Peyer's patch (tissue), 4 donors: ENCODE data around the gene JPT1. TPM values are rescaled to one million over a fixed set of nuclear protein-coding genes. Genes with fewer than 3 reads are reported as not detected.
A peak's percentile ranks its signal among the peaks of the same experiment; 100 is the strongest.
"Not testable (repeated sequence)": the region's sequence is repeated elsewhere in the genome, so short reads cannot be mapped to it uniquely, and the experiment has no call there.

Experiments used
- DNase-seq, 3 donors: peaks; one replicate each; pipeline ENCODE4 v3.0.0-alpha.2; 2017 to 2019
- H3K27ac ChIP-seq, 4 donors: fragments of 200-600 bp; sonication (generic); one replicate each; pipeline ENCODE4 v1.5.1; 2016 to 2019
- H3K27me3 ChIP-seq, 2 donors: fragments of 200-600 bp; sonication (generic); one replicate each; pipeline ENCODE4 v1.5.1; 2019
- H3K36me3 ChIP-seq, 3 donors: fragments of 200-600 bp; sonication (generic); one replicate each; pipeline ENCODE4 v1.5.1; 2016 to 2019
- H3K4me1 ChIP-seq, 4 donors: fragments of 200-600 bp; sonication (generic); one replicate each; pipeline ENCODE4 v1.5.1; 2016 to 2019
- H3K4me3 ChIP-seq, 4 donors: fragments of 200-600 bp; sonication (generic); 1 replicate in 3 of 4; 2 replicates in 1 of 4; pipeline ENCODE4 v1.5.1; 2016 to 2019; ENCODE audit warnings: mild to moderate bottlenecking in 1 of 4
- H3K9me3 ChIP-seq, 4 donors: fragments of 200-600 bp; sonication (generic); one replicate each; pipeline ENCODE4 v1.5.1; 2016 to 2019; ENCODE audit warnings: mild to moderate bottlenecking in 1 of 4
- POLR2A ChIP-seq, 2 donors: fragments of 450-650 bp; IDR thresholded peaks; one replicate each; pipeline ENCODE4 v1.5.1; 2017; ENCODE audit warnings: antibody characterized with exemption in 2 of 2, mild to moderate bottlenecking in 2 of 2, moderate library complexity in 2 of 2
- total RNA-seq, 4 donors: library from RNA; depleted of rRNA; stranded (reverse); fragments of >200 nt; gene quantifications; one replicate each; pipeline ENCODE4 v1.1.0, GENCODE V29; 2016
- TF ChIP-seq, protein P1 (sequence below), 6 experiments: fragments of 450-650 bp in 4 of 6; fragments of 200-600 bp in 2 of 6; sonication (generic) in 1 of 6; IDR thresholded peaks; one replicate each; pipeline ENCODE4 v1.5.1; 2017 to 2019; ENCODE audit warnings: antibody characterized with exemption in 6 of 6, mild to moderate bottlenecking in 3 of 6, moderate library complexity in 1 of 6

The JPT1 gene
- total RNA-seq, 4 donors from 2014 or later, result 132 to 261 (median 202) TPM

DNA sequence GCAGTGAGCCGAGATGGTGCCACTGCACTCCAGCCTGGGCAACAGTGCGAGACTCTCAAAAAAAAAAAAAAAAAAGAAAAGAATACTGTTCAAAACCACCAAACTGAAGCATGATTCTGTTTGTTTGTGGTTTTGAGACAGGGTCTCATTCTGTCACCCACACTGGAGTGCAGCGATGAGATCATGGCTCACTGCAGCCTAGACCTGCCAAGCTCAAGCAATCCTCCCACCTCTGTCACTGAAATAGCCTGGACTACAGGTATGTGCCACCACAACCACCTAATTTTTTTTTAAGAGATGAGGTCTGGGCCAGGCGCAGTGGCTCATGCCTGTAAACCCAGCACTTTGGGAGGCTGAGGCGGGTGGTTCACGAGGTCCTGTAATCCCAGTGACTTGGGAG lies 24.1 kb upstream of the JPT1 start:
- no peak overlapping the region for H3K4me3 ChIP-seq
- peaks cover 3 to 20% (median 4%) of the 10 kb centered on the region in 4 donors for H3K4me1 ChIP-seq
- TF ChIP-seq, protein P1, sequence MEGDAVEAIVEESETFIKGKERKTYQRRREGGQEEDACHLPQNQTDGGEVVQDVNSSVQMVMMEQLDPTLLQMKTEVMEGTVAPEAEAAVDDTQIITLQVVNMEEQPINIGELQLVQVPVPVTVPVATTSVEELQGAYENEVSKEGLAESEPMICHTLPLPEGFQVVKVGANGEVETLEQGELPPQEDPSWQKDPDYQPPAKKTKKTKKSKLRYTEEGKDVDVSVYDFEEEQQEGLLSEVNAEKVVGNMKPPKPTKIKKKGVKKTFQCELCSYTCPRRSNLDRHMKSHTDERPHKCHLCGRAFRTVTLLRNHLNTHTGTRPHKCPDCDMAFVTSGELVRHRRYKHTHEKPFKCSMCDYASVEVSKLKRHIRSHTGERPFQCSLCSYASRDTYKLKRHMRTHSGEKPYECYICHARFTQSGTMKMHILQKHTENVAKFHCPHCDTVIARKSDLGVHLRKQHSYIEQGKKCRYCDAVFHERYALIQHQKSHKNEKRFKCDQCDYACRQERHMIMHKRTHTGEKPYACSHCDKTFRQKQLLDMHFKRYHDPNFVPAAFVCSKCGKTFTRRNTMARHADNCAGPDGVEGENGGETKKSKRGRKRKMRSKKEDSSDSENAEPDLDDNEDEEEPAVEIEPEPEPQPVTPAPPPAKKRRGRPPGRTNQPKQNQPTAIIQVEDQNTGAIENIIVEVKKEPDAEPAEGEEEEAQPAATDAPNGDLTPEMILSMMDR (IDR thresholded peaks at IDR 0.05), result no peak
- TF ChIP-seq POLR2A (IDR thresholded peaks at IDR 0.05), result no peak
- H3K27ac ChIP-seq, result no peak overlapping the region
- no peaks in the 10 kb centered on the region for H3K27me3 ChIP-seq
- H3K9me3 ChIP-seq, result no peaks in the 10 kb centered on the region
- no peak for DNase-seq
- peaks cover 0 to 59% (median 0%) of the 10 kb centered on the region in 3 donors for H3K36me3 ChIP-seq

- Histone ChIP-seq H3K27ac (no peak overlapping the region), H3K9me3 (no peaks in the 10 kb centered on the region), H3K36me3 (peaks cover 0 to 72% (median 0%) of the 10 kb centered on the region in 3 donors), H3K4me3 (no peak overlapping the region), H3K27me3 (no peaks in the 10 kb centered on the region), H3K4me1 (peaks cover 0 to 20% (median 1%) of the 10 kb centered on the region in 4 donors)
- no peak for TF ChIP-seq POLR2A (IDR thresholded peaks at IDR 0.05)
- TF ChIP-seq, protein P1 (IDR thresholded peaks at IDR 0.05), result no peak
- DNase-seq, result no peak
Measured at GRCh38 chr17:75176625-75177024, 22.3 kb upstream of the JPT1 start.

DNA sequence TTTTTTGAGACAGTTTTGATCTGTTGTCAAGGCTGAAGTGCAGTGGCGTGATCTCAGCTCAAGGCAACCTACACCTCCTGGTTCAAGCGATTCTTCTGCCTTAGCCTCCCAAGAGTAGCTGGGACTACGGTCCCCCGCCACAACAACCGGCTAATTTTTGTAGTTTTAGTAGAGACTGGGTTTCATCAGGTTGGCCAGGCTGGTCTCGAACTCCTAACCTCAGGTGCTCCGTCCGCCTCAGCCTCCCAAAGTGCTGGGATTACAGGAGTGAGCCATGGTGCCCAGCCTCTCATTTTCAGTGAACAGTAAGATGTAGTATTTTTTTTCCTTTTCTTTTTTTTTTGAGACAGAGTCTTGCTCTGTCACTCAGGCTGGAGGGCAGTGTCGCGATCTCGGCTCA lies 20.7 kb upstream of the JPT1 start:
- Histone ChIP-seq H3K4me1 (peaks cover 0 to 6% (median 0%) of the 10 kb centered on the region in 4 donors), H3K27ac (no peak overlapping the region), H3K27me3 (no peaks in the 10 kb centered on the region), H3K9me3 (no peaks in the 10 kb centered on the region), H3K36me3 (peaks cover 0 to 78% (median 0%) of the 10 kb centered on the region in 3 donors), H3K4me3 (no peak overlapping the region)
- no peak for DNase-seq
- TF ChIP-seq POLR2A (IDR thresholded peaks at IDR 0.05), result no peak
- TF ChIP-seq, protein P1 (IDR thresholded peaks at IDR 0.05), result no peak

GRCh38 chr17:75173526-75173925 lies 19.2 kb upstream of the JPT1 start:
- Histone ChIP-seq H3K36me3 (peaks cover 0 to 78% (median 0%) of the 10 kb centered on the region in 3 donors), H3K27me3 (no peaks in the 10 kb centered on the region), H3K4me1 (no peaks in the 10 kb centered on the region), H3K27ac (no peak overlapping the region), H3K9me3 (no peaks in the 10 kb centered on the region), H3K4me3 (no peak overlapping the region)
- TF ChIP-seq POLR2A (IDR thresholded peaks at IDR 0.05), result no peak
- TF ChIP-seq, protein P1 (IDR thresholded peaks at IDR 0.05), result no peak
- no peak for DNase-seq

DNA sequence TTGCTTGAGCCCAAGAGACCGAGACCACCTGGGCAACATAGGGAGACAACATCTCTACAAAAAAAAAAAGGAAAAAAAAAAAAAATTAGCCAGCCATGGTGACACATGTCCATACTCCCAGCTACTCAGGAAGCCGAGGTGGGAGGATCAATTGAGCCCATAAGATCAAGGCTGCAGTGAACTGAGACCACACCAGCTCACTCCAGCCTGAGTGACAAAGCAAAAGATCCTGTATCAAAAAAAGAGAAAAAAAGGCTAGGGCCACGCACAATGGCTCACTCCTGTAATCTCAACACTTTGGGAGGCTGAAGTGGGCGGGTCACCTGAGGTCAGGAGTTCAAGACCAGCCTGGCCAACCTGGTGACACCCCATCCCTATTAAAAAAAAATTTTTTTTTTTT lies 14.7 kb upstream of the JPT1 start:
- no peak overlapping the region for H3K27ac ChIP-seq
- TF ChIP-seq POLR2A (IDR thresholded peaks at IDR 0.05), result no peak
- TF ChIP-seq, protein P1 (IDR thresholded peaks at IDR 0.05), result no peak
- no peak for DNase-seq
- H3K27me3 ChIP-seq, result no peaks in the 10 kb centered on the region
- no peak overlapping the region for H3K4me3 ChIP-seq
- H3K36me3 ChIP-seq, result peaks cover 0 to 70% (median 0%) of the 10 kb centered on the region in 3 donors
- H3K9me3 ChIP-seq, result no peaks in the 10 kb centered on the region
- no peaks in the 10 kb centered on the region for H3K4me1 ChIP-seq

DNA sequence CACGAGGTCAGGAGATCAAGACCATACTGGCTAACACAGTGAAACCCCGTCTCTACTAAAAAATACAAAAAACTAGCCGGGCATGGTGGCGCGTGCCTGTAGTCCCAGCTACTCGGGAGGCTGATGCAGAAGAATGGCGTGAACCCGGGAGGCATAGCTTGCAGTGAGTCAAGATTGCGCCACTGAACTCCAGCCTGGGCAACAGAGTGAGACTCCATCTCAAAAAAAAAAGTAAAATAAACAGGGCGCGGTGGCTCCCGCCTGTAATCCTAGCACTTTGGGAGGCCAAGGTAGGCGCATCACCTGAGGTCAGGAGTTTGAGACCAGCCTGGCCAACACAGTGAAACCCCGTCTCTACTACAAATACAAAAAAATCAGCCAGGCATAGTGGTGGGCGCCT lies 10.3 kb upstream of the JPT1 start:
- H3K9me3 ChIP-seq, H3K4me1 ChIP-seq, H3K4me3 ChIP-seq, H3K27me3 ChIP-seq, H3K27ac ChIP-seq: not testable (repeated sequence)
- peak in 1 of 3 donors; percentile 6 for DNase-seq
- H3K36me3 ChIP-seq, result peaks cover 0 to 39% (median 0%) of the 10 kb centered on the region in 3 donors
